WERI-Rb-1 (cell line): Measurements from ENCODE around the gene GALNT13.

Experiments used
- DNase-seq: peaks from one replicate; pipeline ENCODE4 v3.0.0-alpha.2; 2020
- H3K27ac ChIP-seq: fragments of 250-450 bp; sonication (Bioruptor Pico); 2 replicates; pipeline ENCODE4 v1.5.1; 2020; ENCODE audit warnings: mild to moderate bottlenecking, moderate library complexity
- H3K27me3 ChIP-seq: fragments of 250-450 bp; sonication (Bioruptor Pico); 2 replicates; pipeline ENCODE4 v1.5.1; 2021; ENCODE audit warnings: mild to moderate bottlenecking, low read depth, moderate library complexity; ENCODE audit not compliant: insufficient read depth, severe bottlenecking
- H3K36me3 ChIP-seq: fragments of 250-450 bp; sonication (Bioruptor Pico); 2 replicates; pipeline ENCODE4 v1.5.1; 2020; ENCODE audit warnings: mild to moderate bottlenecking, moderate library complexity
- H3K4me3 ChIP-seq: 2 replicates; pipeline ENCODE4 v1.5.1; 2011; ENCODE audit warnings: low read depth, mild to moderate bottlenecking, control low read depth, low read length
- H3K9me3 ChIP-seq: fragments of 250-450 bp; sonication (Bioruptor Pico); 2 replicates; pipeline ENCODE4 v1.5.1; 2021; ENCODE audit warnings: mild to moderate bottlenecking, moderate library complexity; ENCODE audit not compliant: severe bottlenecking
- CTCF ChIP-seq: IDR thresholded peaks from 2 replicates; pipeline ENCODE4 v1.5.1; 2011; ENCODE audit warnings: low read depth, mild to moderate bottlenecking, control low read depth, inconsistent platforms, low read length

Gene GALNT13

DNA sequence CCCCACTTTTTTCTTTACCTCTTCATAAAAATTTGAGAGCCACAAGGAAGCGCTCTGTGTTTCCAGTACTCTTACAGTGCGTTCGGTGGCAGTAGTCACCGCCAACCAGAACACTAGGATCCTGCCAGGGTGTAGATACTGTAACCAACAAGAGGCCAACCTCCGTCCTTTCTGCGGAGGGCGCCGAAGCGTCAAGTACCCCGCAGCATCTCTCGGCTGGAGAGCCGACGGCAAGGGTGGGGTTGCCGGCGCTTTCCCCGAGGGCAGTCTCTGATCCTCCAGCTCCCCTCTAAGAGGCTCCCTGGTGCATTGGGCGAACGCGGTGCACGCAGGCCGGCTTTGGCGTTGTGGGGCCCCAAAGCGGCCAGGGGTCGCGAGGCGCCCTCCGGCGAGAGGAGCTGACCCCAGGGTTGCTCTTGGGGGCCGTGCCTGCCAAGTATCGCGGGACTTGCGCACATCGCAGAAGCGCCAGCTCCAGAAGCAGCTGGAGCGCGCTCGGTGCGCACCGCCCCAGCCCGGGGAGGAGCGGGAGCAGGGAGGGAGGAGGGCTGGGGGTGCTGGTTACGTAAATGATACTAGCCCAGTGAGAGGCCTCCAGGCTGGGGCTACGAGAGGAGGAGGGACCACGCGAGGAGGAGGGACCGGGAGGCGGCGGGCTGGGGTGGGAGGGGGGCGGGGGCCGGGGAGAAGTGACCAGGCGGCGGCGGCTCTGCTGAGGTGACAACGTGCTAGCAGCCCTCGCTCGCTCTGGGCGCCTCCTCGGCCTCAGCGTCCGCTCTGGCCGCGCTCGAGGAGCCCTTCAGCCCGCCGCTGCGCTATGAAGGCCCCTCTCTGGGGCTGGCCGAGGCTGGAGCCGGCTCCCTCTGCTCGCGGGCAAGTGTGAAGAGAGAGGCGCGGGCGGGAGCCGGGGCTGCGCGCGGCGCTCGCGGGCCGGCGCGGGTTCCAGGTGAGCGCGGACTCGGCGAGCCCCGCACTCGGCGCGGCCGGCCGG lies at the start of gene GALNT13:
Gene GALNT13 (plus strand): TSS at position 692 of the 991 bp plus-strand sequence.
- H3K27ac ChIP-seq = peak within 1 kb of the TSS; percentile 36; the same call in 1 of the 2 replicates
- H3K4me3 ChIP-seq = peak within 1 kb of the TSS; percentile 74
- TF ChIP-seq CTCF = 0 out of 2 replicates have a peak, but pooled peaks have one; percentile 5
- no peaks in the 10 kb centered on the region for H3K36me3 ChIP-seq
- no peaks in the 10 kb centered on the region for H3K9me3 ChIP-seq
- peak; percentile 90 for DNase-seq
- peaks cover 26% of the 10 kb centered on the region for H3K27me3 ChIP-seq

- H3K27me3 ChIP-seq = no peaks in the 10 kb centered on the region
- no peaks in the 10 kb centered on the region for H3K9me3 ChIP-seq
- no peak overlapping the region for H3K27ac ChIP-seq
- no peak overlapping the region for H3K4me3 ChIP-seq
- no peaks in the 10 kb centered on the region for H3K36me3 ChIP-seq
- no peak for DNase-seq
- TF ChIP-seq CTCF = no peak
These were observed 47.8 kb upstream of the GALNT13 start for GRCh38 chr2:153823880-153824279.

DNA sequence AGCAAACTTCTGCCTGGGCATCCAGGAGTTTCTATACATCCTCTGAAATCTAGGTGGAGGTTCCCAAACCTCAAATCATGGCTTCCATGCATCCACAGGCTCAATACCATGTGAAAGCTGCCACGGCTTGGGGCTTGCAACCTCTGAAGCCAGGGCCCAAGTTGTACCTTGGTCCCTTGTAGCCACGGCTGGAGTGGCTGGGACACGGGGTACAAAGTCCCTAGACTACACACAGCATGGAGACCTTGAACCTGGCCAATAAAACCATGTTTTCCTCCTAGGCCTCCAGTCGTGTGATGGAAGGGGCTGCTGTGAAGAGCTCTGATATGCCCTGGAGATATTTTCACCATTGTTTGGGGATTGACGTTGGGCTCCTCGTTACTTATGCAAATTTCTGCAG lies 43.4 kb upstream of the GALNT13 start:
- no peak for DNase-seq
- Histone ChIP-seq H3K9me3 (no peaks in the 10 kb centered on the region), H3K27me3 (no peaks in the 10 kb centered on the region), H3K36me3 (no peaks in the 10 kb centered on the region), H3K4me3 (no peak overlapping the region), H3K27ac (no peak overlapping the region)
- no peak for TF ChIP-seq CTCF

DNA sequence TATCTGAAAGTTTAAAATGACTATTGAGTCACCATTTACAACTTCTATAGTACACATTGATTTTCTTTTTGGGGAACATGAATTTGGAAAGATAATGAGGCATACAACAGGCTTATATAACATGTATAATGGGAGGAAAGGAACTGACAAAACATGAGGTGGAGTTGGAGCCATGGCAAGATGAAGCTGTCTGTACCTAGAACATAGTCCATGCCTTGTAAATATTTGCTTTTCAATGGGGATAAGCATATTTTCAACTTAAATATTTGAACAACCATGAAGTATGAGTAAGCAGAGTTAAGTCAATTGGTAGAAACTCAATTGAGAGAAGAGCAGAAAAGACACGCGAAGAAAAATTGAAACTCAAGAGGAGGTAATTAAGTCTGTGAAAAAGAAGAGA lies 37.1 kb upstream of the GALNT13 start:
- Histone ChIP-seq H3K27me3 (no peaks in the 10 kb centered on the region), H3K27ac (no peak overlapping the region), H3K9me3 (no peaks in the 10 kb centered on the region), H3K4me3 (no peak overlapping the region), H3K36me3 (no peaks in the 10 kb centered on the region)
- no peak for DNase-seq
- TF ChIP-seq CTCF = no peak

DNA sequence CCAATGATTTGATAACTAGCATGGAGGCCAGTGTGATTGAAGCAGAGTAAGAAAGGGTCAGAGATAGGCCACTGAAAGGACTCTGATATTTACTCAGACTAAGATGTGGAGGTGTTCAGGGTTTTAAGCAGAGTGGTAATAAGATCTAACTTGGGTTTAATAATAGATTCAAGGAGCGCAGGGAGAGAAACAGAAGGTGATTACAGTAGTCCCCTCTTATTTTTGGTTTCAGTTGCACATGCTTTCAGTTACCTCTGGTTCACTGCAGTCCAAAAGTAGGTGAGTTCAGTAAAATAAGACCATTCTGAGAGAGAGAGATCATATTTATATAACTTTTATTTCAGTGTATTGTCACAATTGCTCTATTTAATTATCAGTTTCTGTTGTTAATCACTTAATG lies 13.5 kb upstream of the GALNT13 start:
- no peak for DNase-seq
- TF ChIP-seq CTCF = no peak
- Histone ChIP-seq H3K9me3 (no peaks in the 10 kb centered on the region), H3K4me3 (no peak overlapping the region), H3K27me3 (no peaks in the 10 kb centered on the region), H3K36me3 (no peaks in the 10 kb centered on the region), H3K27ac (no peak overlapping the region)
